K562 (cell line): ENCODE data around the gene MFAP2.

Experiments used
- CHD2 ChIP-seq: IDR thresholded peaks from 2 replicates; pipeline ENCODE4 v1.6.1; 2011; ENCODE audit warnings: low read depth, low read length
- CTCF ChIP-seq, 3 experiments: IDR thresholded peaks in 2 of 3; conservative IDR thresholded peaks in 1 of 3; 2 replicates each; pipeline ENCODE4 v1.5.1; 2011 to 2012; ENCODE audit warnings: low read length in 3 of 3, mild to moderate bottlenecking in 3 of 3, control low read depth in 2 of 3, improper control_type of control experiment in 1 of 3, inconsistent platforms in 1 of 3, low read depth in 1 of 3, mixed read lengths in 1 of 3, moderate library complexity in 1 of 3; ENCODE audit not compliant: insufficient read depth in 2 of 3
- ELF1 ChIP-seq: fragments of 200-800 bp; sonication (Bioruptor generic); IDR thresholded peaks from 2 replicates; pipeline ENCODE4 v1.6.1; 2016; ENCODE audit warnings: missing genetic modification characterization, missing compliant biosample characterization
- MED1 ChIP-seq: sonication (generic); formaldehyde crosslinking; IDR thresholded peaks from 2 replicates; pipeline ENCODE4 v1.8.1; 2023; ENCODE audit warnings: missing genetic modification reagents, borderline replicate concordance
- NFATC3 ChIP-seq: fragments of 450-650 bp; IDR thresholded peaks from 2 replicates; pipeline ENCODE4 v1.6.1; 2017; ENCODE audit warnings: mild to moderate bottlenecking
- NR2C2 ChIP-seq, 2 experiments: fragments of 200-800 bp in 1 of 2; sonication (Bioruptor generic) in 1 of 2; sonication (generic) in 1 of 2; formaldehyde crosslinking in 1 of 2; IDR thresholded peaks; 2 replicates each; pipeline versions ENCODE4 v1.6.1 to v1.8.0; 2016 to 2022; ENCODE audit warnings: mild to moderate bottlenecking in 1 of 2, missing compliant biosample characterization in 1 of 2, missing genetic modification characterization in 1 of 2, missing genetic modification reagents in 1 of 2
- PREB ChIP-seq: sonication (generic); formaldehyde crosslinking; IDR thresholded peaks from 2 replicates; pipeline ENCODE4 v1.8.1; 2023; ENCODE audit warnings: mild to moderate bottlenecking, missing genetic modification reagents
- ZKSCAN8 ChIP-seq: fragments of 200-800 bp; sonication (Bioruptor generic); IDR thresholded peaks from 2 replicates; pipeline ENCODE4 v1.6.1; 2016; ENCODE audit warnings: missing genetic modification characterization, missing compliant biosample characterization

DNA sequence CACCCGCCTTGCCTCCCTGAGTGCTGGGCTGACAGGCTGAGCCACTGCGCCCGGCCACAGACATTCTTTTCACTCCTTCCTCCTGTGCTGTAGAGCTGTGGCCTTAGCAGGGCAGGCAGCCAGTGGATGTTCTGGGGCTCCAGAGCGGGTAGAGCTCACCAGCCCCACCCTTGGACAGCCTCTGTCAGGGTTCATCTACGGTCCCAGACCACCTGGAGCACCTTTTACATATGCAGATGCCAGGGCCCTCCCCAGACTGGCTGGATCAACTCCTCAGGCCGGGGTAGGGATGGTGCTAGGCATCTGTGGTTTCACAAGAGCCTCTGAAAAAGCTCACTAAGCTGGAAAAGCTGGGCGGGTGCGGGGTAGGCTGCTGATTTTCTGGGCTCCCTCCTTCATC is 26.7 kb upstream of the MFAP2 start:
- no peak for TF ChIP-seq PREB
- TF ChIP-seq NR2C2 (CRISPR knock-in tag; IDR thresholded peaks at IDR 0.05) = no peak
- no peak for TF ChIP-seq NR2C2 (tag; IDR thresholded peaks at IDR 0.05)
- TF ChIP-seq CHD2 = no peak
- TF ChIP-seq ELF1 (tag) = no peak
- TF ChIP-seq MED1 = no peak
- TF ChIP-seq ZKSCAN8 (CRISPR knock-in tag) = no peak
- TF ChIP-seq CTCF (IDR thresholded peaks at IDR 0.05 in 2 of 3, conservative IDR thresholded peaks at IDR 0.05 in 1 of 3; ENCODE audit: insufficient read depth in 2 of 3, low read depth in 1 of 3, low read length in 3 of 3) = no peak
- no peak for TF ChIP-seq NFATC3
